MM.1S (cell line): Measurements from ENCODE around the gene CKM.

Experiments
- CTCF ChIP-seq: fragments of 300-600 bp; sonication (generic); IDR thresholded peaks from 2 replicates; pipeline ENCODE4 v1.5.1; 2016; ENCODE audit warnings: antibody characterized with exemption, low read length, mixed read lengths
- EZH2 ChIP-seq: fragments of 300-600 bp; sonication (generic); optimal IDR thresholded peaks from 2 replicates; pipeline ENCODE3; 2017; ENCODE audit warnings: low read depth, mild to moderate bottlenecking, antibody characterized with exemption, low read length, mixed read lengths
- EZH2phosphoT487 ChIP-seq: fragments of 300-600 bp; sonication (generic); IDR thresholded peaks from 2 replicates; pipeline ENCODE4 v1.6.1; 2018; ENCODE audit warnings: antibody characterized with exemption, low read length

DNA sequence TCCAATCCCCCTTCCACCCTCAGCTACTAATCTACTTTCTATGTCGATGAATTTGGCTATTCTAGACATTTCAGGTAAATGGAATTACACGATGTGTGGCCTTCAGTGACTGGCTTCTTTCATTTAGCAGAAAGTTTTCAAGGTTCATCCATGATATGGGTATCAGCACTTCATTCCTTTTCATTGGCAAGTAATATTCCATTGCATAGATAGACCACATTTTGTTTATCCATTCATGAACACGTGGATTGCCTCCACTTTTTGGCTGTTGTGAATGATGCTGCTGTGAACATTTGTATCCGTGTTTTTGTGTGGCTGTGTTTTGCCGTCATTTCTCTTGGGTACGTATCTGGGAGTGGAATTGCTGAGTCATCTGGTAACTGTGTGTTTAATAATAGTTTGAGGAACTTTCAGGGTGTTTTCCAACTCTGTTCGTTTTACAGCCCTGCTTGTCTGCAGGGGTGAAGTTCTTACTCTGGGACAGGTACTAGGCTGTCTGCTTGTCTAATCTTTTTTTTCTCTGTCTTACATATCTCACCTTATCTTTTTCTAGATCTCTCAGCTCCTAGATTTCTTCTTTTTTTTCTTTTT is 39.1 kb downstream of the CKM start:
- no peak for TF ChIP-seq CTCF
- no peak for TF ChIP-seq EZH2phosphoT487
- no peak for TF ChIP-seq EZH2
